Kidney capillary endothelial cell (primary cell): ENCODE results near the gene NLK.
"Not testable (repeated sequence)": the region's sequence is repeated elsewhere in the genome, so short reads cannot be mapped to it uniquely, and the experiment has no call there.

Experiments used
- DNase-seq: peaks from one replicate; pipeline ENCODE4 v3.0.0-alpha.2; 2018; ENCODE audit warnings: low spot score

Gene NLK

GRCh38 chr17:28072936-28073533 lies 30.6 kb downstream of the NLK start:
- no peak for DNase-seq

GRCh38 chr17:28074010-28074409 lies 31.5 kb downstream of the NLK start:
- no peak for DNase-seq

- DNase-seq: no peak
Measured at GRCh38 chr17:28076144-28076543, 33.7 kb downstream of the NLK start.

- DNase-seq: not testable (repeated sequence)
Measured at GRCh38 chr17:28077140-28077539, 34.7 kb downstream of the NLK start.

GRCh38 chr17:28078341-28079229 lies 36.1 kb downstream of the NLK start:
- no peak for DNase-seq

- DNase-seq: no peak
Measured at GRCh38 chr17:28081467-28081866, 39.0 kb downstream of the NLK start.

- DNase-seq: no peak
Measured at GRCh38 chr17:28085766-28086165, 43.3 kb downstream of the NLK start.

GRCh38 chr17:28086519-28086918 lies 44.0 kb downstream of the NLK start:
- peak; percentile 47 for DNase-seq

- no peak for DNase-seq
Measured at GRCh38 chr17:28087743-28088142, 45.3 kb downstream of the NLK start.

- no peak for DNase-seq
Measured at GRCh38 chr17:28090551-28090950, 48.1 kb downstream of the NLK start.

GRCh38 chr17:28092088-28092487 lies 49.6 kb downstream of the NLK start:
- DNase-seq: no peak

- no peak for DNase-seq
Measured at GRCh38 chr17:28093999-28094716, 51.7 kb downstream of the NLK start.

GRCh38 chr17:28096756-28097155 lies 54.3 kb downstream of the NLK start:
- no peak for DNase-seq

GRCh38 chr17:28097254-28097653 lies 54.8 kb downstream of the NLK start:
- DNase-seq: no peak

GRCh38 chr17:28097901-28098300 lies 55.4 kb downstream of the NLK start:
- no peak for DNase-seq

GRCh38 chr17:28098591-28098990 lies 56.1 kb downstream of the NLK start:
- DNase-seq: not testable (repeated sequence)

- no peak for DNase-seq
Measured at GRCh38 chr17:28100251-28100650, 57.8 kb downstream of the NLK start.

GRCh38 chr17:28100936-28101335 lies 58.5 kb downstream of the NLK start:
- no peak for DNase-seq

GRCh38 chr17:28101919-28102318 lies 59.4 kb downstream of the NLK start:
- no peak for DNase-seq

GRCh38 chr17:28105501-28105900 lies 63.0 kb downstream of the NLK start:
- no peak for DNase-seq

- DNase-seq: no peak
Measured at GRCh38 chr17:28110184-28110583, 67.7 kb downstream of the NLK start.

- no peak for DNase-seq
Measured at GRCh38 chr17:28112181-28112580, 69.7 kb downstream of the NLK start.

- DNase-seq: no peak
Measured at GRCh38 chr17:28112606-28113005, 70.1 kb downstream of the NLK start.
